Activated naive CD4-positive, alpha-beta T cell (primary cell): ENCODE results near the gene STIL.
"Not testable (repeated sequence)": the region's sequence is repeated elsewhere in the genome, so short reads cannot be mapped to it uniquely, and the experiment has no call there.

ENCODE experiments used
- DNase-seq, 4 experiments: peaks; one replicate each; lab custom pipeline; 2025; lab: John Stamatoyannopoulos, UW

STIL gene

DNA sequence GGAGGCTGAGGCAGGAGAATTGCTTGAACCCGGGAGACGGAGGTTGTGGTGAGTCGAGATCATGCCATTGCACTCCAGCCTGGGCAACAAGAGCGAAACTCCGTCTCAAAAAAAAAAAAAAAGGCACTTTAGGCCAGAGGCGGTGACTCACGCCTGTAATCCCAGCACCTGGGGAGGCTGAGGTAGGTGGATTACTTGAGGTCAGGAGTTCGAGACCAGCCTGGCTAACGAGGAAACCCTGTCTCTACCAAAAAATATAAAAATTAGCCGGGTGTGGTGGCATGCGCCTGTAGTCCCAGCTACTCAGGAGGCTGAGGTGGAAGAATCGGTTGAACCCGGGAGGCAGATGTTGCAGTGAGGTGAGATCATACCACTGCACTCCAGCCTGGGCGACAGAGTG, 6.0 kb upstream of the STIL start:
- not testable (repeated sequence) for DNase-seq

DNA sequence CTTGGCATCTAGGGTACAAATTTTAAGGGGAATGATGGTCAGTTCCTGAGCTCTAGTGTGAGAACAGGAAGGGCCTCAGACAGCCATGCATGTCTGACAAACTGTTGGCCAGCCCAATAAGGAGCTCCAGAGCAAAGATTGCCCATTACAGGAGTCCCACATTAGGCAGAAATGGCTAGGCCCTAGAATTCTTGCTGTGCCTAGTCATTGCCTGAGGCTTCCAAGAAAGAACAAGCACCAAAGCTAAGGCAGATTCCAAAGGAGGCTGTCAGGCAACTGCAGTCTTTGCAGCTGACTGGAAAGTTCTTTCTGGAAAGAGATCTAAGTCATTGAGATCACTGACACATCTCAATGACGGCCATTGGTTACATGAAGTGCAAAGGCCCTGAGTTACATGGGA, 3.9 kb upstream of the STIL start:
- no peak for DNase-seq

DNA sequence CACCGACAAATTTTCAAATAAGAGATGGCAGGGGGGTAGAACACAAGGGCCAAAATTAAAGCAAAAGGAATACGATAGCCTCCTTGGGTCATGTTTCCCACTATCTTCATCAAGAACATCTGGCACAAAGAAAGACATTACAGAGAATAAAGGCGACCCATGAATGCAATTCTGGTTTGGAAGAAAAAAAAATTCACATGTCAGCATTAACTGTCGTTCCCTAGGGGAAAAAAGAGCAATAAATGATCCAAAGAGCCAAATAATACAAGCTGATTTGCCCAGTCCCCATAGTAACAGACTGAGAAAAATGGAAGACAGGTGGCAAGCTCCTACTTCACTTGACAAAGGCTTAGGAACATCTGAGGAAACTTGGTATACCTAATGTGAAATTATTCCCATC, 4.5 kb downstream of the STIL start:
- no peak for DNase-seq

DNA sequence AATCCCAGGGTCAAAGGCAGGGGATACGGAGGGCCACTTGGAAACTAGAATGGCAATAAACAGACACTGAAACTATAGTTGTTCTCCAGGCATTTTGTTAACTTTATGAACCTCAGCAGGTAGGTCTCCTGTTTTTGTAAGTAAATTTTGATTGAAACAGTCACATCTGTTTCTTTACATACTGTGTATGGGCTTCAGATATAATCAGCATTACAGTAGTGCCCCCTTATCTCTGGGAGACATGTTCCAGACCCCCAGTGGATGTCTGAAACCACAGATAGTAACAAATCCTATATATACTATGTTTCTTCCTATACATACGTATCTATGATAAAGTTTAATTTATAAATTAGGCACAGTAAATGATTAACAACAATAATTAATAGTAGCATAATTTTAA, 11.5 kb downstream of the STIL start:
- DNase-seq, result no peak

DNA sequence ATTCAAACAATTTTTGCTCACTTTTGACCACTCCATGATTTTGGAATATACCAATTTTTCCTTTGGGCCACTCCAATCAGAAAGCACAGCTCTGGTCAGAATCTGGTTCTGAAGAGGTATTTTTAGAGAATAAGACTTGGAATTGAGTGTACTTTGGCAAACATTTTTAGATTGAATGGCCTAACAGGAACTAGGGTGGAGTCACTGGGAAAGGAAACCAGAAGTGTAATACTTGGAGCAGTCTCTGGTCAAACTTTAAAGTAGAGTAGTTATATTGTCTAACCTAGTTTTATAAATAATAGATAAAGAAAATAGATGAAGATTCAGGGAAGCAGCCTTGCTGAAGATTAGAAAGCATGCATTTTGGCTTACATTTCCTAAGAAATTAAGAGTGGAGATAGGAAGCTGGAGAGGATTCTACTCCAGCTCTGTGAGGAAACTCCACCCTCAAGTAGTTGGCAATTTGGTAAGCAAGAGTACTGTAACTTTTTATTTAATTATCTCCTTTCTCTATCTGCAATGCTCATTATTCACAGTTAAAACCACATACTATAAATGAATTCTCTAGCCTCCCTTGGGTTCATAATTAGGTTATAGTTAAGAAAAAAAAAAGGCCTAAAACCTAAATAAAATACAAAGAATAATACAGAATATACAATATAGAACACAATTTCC, 15.8 kb downstream of the STIL start:
- DNase-seq, result no peak

DNA sequence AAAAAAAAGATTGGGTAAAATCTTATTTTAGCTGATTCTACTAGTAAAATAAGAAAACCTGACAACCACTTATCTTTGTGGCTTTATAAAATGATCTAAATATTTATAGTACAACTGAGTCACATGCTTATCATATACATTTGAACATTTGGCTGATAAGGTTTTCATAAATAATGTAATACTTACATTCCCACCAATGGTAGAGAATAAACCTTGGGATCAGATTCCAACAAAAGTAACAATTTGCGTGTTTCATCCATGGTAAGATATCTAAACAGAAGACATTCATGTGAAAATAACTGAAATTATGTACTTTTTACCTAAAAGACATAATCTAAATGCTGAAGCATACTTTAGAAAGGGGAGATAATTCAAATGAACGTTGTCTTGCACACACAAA, 18.4 kb downstream of the STIL start:
- DNase-seq, result no peak

DNA sequence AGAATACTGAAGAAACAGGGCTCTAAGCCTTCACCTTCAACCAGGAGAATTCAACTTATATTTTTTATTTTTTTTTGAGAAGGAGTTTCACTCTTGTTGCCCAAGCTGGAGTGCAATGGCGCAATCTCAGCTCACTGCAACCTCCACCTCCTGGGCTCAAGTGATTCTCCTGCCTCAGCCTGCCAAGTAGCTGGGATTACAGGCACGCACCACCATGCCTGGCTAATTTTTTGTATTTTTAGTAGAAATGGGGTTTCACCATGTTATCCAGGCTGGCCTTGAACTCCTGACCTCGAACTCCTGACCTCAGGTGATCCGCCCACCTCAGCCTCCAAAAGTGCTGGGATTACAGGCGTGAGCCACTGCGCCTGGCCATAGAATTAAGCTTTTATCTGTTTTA, 19.1 kb downstream of the STIL start:
- DNase-seq, result not testable (repeated sequence)

DNA sequence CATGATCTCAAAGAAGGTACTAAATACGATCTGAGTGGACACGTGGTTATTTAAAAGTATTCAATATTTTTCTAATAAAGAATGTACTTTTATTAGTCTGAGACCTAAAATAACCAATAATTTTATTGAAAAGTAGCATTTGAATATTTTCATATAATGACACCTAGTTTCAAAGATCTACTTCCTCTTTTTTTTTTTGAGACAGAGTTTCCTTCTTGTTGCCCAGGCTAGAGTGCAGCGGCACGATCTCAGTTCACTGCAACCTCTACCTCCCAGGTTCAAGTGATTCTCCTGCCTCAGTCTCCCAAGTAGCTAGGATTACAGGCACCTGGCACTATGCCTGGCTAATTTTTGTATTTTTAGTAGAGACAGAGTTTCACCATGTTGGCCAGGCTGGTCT, 25.8 kb downstream of the STIL start:
- not testable (repeated sequence) for DNase-seq

DNA sequence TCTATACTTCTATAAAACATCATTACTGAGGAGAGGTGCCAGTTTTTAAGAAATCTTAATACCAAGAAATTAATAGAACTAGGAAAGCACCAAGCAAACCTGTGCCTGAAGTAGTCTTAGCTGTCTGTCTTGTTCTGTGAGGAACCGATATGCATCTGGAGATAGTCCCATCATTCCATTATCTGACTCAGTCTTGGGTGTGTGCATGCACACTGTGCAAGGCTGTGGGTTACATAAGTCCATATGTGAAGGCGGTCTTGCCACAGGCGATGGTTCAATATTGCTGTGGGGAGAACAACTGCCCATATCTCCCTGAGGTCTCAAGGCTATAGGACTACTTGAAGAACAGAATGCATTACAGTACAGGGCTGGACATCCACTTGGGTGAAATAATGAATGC, 33.8 kb downstream of the STIL start:
- no peak for DNase-seq

DNA sequence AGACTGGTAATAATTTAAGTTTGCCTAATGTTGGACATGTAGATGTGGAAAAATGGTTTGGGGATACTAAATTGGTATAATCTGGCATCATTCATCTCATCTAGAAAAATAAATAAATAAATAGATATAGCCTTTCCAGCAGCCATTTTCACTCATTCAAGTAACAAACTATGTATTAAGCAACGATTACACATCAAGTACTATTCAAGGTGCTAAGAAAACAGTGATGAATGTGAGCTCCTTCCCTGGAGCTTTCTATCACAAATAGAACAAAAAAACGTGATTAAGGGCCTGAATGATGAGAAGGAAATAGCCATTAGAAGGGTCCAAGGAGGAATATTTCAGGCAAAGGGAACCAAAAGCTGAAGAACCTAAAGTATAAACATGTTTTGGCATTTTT, 37.1 kb downstream of the STIL start:
- DNase-seq, result no peak

DNA sequence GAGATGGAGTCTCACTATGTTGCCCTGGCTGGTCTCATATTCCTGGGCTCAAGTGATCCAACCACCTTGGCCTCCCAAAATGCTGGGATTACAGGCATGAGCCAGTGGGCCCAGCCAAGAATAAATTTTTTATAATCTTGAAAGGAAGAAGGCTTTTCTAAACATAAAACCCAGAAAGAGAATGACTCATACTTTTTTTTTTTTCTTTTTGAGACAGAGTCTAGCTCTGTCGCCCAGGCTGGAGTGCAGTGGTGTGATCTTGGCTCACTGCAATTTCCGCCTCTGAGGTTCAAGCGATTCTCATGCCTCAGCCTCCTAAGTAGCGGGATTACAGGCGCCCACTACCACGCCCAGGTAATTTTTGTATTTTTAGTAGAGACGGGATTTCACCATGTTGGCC, 38.1 kb downstream of the STIL start:
- not testable (repeated sequence) for DNase-seq

DNA sequence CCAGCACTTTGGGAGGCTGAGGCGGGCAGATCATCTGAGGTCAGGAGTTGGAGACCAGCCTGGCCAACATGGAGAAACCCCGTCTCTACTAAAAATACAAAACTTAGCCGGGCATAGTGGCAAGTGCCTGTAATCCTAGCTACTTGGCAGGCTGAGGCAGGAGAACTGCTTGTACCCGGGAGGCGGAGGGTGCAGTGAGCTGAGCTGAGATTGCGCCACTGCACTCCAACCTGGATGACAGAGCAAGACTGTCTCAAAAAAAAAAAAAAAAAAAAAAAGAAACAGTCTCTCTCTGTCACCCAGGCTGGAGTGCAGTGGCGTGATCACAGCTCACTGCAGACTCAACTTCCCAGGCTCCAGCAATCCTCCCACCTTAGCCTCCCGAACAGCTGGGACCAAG, 48.4 kb downstream of the STIL start:
- not testable (repeated sequence) for DNase-seq

DNA sequence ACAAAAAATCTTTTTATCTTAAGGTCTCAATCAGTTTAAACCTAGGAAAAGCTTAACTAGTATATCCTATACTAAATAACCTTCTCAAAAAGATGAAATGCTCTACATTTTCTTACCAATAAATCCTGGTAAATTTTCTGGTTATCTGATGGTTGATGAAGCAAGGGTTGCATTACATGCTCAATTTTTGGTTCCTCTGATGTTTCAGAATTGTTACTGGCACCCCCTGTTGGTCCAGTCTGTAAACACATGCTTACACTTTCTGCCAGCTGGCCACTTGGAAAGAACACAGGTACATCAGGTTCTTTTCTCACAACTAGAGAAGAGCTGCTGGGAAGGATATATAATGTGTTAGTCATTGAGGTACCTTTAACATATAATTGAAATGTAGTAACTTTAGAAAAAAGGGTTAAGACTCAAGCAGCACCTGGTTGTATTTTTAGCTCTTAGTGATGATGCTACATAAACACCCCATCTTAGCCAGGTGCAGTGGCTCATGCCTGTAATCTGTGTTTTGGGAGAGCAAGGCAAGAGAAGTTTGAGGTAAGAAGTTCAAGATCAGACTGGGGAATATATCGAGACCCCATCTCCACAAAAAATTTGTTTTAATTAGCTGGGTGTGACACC, 51.0 kb downstream of the STIL start:
- peak in 1 of 4 experiments; percentile 2 for DNase-seq

DNA sequence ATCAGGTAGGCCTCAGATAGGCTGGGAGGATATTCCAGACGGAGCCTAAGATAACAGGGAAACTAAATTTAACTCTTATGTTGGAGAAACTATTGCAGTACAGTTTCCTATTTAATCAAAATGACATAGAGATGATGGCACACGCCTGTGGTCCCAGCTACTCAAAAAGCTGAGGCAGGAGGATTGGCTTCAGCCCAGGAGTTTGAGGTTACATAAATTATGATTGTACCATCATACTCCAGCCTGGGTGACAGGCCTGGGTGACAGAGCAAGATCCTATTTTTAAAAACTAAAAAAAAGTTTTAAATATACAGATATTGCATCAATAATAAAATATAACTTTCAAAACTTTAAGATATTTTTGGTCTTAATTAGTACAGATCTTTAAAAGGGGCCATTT, 56.7 kb downstream of the STIL start:
- DNase-seq, result no peak

DNA sequence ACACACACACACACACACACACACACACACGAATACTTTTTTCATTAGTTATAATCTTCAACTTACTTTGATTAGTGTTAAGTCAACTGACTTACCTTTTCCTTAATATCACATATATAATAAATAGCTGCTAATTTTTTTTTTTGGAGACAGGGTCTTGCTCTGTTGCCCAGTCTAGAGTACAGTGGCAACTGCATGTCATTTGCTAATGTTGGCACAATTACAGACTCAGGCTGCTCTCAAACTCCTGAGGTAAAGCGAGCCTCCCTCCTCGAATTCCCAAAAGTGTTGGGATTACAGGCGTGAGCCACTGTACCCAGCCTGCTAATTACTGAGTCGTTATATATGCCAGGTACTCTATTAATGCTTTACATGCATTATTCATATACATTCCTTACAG, 61.2 kb downstream of the STIL start:
- DNase-seq, result no peak

DNA sequence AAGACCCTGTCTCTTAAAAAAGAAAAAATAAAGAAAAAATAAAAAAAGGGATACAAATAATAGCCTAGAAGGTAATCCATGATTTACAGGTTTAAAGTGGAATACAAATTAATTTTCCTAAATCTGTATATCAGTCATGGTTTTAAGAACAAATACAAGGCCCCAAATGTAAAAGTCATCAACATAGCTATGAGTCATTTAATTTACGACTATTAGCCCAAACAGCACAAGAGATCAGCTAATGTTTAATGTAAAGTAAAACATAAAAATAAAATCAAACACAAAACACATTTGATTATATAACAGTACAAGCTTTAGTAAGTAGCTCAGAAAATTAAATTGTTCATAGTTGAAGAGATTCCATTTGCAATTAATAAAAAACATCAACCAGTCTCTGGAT, 61.6 kb downstream of the STIL start:
- no peak for DNase-seq

DNA sequence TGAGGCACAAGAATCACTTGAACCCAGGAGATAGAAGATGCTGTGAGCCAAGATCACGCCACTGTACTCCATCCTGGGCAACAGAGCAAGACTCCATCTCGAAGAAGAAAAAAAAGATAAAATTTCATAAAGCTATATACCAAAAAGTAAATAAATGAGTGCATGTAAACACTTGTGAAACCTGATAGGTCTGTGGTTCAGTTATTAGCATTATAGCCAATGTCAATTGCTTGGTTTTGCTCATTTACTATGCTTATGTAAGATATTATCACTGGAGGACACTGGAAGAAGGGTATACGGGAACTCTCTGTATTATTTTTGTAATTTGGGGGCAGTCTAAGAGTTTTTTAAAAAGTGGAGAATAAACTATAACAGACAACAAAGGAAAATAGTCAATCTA, 64.2 kb downstream of the STIL start:
- no peak for DNase-seq

DNA sequence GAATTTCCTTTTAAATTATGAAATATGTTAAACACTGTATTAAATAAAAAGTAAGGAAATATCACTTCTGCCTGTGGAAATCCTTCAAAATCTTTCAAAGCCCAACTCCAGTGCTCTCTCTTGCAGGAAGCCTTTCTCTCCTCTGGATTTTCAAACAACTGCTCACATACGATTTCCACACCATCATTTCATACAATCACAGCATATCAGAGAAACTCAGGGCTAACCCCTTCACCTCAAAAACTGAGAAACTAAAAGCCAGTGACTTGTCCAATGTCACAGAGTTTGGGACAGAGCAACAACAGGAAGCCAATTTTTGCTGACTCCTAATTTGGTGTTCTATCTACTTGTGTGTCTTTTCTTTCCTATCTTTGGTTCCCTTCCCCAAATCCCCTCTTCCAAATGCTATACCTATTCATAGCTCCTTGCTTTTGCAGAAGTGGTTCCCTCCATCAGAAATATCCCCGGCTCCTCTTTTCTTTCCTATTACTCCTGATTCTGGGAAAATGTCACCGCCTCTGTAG, 69.5 kb downstream of the STIL start:
- DNase-seq, result no peak

DNA sequence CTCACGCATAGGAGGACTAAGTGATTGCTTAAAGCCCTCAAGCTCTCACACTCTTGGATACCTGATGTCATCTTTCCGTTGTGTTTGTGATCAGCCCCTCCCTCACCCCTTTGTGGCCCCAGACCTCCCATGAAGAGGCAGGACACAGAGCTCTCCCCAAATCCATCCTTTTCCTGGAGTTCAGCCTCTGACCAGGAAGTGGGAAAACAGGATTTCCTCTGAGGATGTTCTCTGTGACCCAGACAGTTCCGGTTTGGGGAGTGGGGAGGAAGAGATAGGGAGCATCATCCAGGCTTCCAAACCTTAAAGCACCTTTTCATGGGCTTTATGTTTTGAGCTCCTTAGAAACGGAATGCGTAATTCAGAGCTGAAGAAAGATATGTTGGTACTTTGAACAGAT, 70.0 kb downstream of the STIL start:
- no peak for DNase-seq

DNA sequence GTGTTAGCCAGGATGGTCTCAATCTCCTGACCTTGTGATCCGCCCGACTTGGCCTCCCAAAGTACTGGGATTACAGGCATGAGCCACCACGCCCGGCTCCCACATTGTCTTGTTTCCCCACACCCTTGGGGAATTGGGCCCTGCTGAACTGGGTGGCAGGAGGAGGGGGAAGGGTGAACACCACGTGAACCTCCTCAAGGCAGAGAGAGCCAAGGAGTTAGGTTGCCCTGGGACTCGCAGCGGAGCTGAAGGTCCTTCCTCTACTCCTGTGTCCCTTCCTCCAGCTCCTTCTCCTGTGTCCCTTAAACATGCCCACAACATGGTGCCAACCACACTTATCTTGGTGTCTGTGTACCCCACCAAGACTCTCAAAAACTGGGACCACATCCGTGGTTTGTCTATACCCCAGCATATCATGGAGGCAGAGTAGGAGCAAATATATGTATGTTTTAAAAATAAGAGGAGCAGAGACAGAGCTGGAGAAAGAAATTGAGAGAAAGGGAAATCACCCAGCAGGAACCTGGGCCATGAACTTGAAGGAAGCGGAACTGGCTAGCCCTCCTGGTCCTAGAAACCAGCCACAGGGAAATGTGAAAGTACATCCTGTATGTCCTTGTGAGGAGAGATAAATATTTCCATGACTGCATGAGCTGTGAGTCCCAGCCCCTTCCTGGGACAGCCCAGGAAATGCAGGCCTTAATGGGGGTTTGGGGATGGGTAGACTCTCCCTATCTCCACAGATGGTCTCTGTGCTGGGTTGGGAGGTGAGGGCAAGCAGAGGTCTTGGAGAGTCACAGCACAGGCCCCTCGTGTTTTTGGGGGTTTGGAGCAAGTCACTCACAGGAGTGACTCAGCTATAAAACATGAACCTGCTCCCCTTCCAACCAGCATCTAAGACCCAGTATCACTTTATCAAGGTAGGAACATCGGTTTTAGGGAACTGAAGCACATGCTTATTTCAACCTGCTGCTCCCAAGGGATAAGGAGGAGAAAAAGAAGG, 72.5 kb downstream of the STIL start:
- no peak for DNase-seq

DNA sequence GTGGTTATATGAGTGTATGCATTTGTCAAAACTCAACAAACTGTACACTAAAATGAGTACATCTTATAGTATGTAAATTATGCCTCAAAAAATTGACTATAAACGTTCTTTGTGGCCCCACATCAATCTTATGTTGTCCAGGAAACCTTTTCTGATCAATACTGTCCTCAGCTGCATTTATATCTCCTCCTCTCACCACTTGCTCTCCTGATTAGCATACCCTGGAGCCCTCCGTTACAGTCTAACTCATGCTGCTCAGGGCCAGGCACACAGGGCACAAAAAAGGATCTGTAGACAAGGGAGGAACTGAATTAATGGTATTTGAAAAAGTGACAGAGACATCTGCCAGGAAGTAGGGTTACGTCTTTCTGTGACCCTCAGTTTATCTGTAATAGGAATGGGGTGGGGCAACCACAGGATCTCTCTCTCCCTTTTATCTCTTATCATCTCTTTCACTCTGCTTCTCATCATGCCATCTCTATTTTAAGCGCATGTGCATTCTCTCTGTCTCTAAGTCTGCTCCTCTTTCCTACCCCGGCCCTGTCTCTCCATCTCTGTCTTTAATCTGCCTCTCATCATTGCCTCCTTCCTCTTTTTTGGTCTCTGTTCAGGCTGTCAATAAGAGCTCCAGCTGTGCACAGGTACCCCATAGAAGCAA, 74.9 kb downstream of the STIL start:
- DNase-seq, result no peak

DNA sequence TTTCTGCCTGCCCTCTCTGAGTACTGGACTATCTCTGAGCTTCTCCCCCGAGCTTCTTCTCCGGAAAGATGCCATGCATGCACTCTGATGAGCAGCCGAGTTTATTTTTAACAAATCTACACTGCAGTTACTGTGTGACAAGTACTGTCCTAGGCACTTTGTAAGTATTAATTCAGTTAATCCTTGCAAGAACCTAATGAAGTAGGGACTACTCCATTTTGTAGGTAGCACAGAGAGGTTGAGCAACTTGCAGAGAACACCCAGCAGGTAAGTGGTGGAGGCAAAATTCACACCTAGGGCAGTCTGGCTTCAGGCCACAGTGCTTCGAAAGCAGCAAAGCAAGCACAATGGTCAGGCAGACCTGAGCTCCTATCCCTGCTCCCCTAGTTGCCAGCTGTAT, 78.1 kb downstream of the STIL start:
- no peak for DNase-seq
